Esophagus squamous epithelium (tissue), 4 donors: ENCODE results near the gene ZFP36.

Experiments used
- POLR2A ChIP-seq, 4 donors: fragments of 450-650 bp; IDR thresholded peaks; one replicate each; pipeline ENCODE4 v1.6.1; 2017; ENCODE audit warnings: antibody characterized with exemption in 4 of 4, mild to moderate bottlenecking in 4 of 4, moderate library complexity in 3 of 4
- TF ChIP-seq, protein P1 (sequence below), 6 experiments: fragments of 450-650 bp in 4 of 6; fragments of 200-600 bp in 2 of 6; sonication (generic) in 2 of 6; IDR thresholded peaks; one replicate each; pipeline ENCODE4 v1.5.1; 2016 to 2019; ENCODE audit warnings: antibody characterized with exemption in 6 of 6, mild to moderate bottlenecking in 4 of 6, moderate library complexity in 4 of 6

DNA sequence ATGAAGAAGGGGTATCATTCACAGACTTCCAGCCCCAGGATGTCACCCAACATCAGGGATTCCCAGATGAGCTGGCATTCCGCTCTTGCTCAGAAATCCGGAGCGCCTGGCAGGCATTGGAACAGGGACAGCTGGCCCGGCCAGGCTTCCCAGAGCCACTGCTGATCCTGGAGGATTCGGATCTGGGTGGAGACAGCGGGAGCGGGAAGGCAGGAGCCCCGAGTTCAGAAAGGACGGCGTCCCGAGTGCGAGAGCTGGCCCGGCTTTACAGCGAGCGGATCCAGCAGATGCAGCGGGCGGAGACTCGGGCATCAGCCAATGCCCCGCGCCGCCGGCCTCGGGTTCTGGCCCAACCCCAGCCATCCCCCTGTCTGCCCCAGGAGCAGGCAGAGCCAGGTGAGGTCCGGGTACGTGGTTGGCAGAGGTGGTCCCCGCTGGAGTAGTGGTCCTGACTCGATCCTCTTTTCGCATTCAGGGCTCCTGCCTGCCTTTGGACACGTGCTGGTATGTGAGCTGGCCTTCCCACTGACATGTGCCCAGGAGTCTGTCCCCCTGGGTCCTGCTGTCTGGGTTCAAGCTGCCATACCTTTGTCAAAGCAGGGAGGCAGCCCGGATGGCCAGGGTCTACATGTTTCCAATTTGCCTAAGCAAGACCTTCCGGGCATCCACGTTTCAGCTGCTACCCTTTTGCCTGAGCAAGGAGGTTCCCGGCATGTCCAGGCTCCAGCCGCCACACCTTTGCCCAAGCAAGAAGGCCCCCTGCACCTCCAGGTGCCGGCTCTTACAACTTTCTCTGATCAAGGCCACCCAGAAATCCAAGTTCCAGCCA, 16.8 kb downstream of the ZFP36 start:
- TF ChIP-seq, protein P1, sequence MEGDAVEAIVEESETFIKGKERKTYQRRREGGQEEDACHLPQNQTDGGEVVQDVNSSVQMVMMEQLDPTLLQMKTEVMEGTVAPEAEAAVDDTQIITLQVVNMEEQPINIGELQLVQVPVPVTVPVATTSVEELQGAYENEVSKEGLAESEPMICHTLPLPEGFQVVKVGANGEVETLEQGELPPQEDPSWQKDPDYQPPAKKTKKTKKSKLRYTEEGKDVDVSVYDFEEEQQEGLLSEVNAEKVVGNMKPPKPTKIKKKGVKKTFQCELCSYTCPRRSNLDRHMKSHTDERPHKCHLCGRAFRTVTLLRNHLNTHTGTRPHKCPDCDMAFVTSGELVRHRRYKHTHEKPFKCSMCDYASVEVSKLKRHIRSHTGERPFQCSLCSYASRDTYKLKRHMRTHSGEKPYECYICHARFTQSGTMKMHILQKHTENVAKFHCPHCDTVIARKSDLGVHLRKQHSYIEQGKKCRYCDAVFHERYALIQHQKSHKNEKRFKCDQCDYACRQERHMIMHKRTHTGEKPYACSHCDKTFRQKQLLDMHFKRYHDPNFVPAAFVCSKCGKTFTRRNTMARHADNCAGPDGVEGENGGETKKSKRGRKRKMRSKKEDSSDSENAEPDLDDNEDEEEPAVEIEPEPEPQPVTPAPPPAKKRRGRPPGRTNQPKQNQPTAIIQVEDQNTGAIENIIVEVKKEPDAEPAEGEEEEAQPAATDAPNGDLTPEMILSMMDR (IDR thresholded peaks at IDR 0.05) = no peak
- TF ChIP-seq POLR2A (IDR thresholded peaks at IDR 0.05) = no peak
